Small intestine (tissue), 16 donors: ENCODE measurements around the gene RIPK3. TPM values are rescaled to one million over a fixed set of nuclear protein-coding genes. Genes with fewer than 3 reads are reported as not detected.
"Not testable (repeated sequence)": the region's sequence is repeated elsewhere in the genome, so short reads cannot be mapped to it uniquely, and the experiment has no call there.

Experiments
- DNase-seq, 2 donors: peaks; one replicate each; pipeline versions ENCODE4 v3.0.0 to v3.0.0-alpha.2; 2013
- FAIRE-seq: peaks from 2 replicates; lab custom pipeline; 2012; peaks lifted over from hg19 to GRCh38; lab: Jason Lieb, UNC
- H3K27ac ChIP-seq, 3 donors: one replicate each; pipeline ENCODE4 v1.5.1; 2013; ENCODE audit warnings: low read length in 2 of 3, mild to moderate bottlenecking in 2 of 3, control low read depth in 1 of 3, inconsistent platforms in 1 of 3, low read depth in 1 of 3, moderate library complexity in 1 of 3
- H3K27me3 ChIP-seq, 3 donors: one replicate each; pipeline ENCODE4 v1.6.1; 2013; ENCODE audit warnings: low read length in 3 of 3, inconsistent platforms in 1 of 3; ENCODE audit not compliant: control insufficient read depth in 3 of 3, insufficient read depth in 3 of 3
- H3K36me3 ChIP-seq, 3 donors: one replicate each; pipeline ENCODE4 v1.6.1; 2013; ENCODE audit warnings: low read length in 3 of 3, inconsistent platforms in 1 of 3, low read depth in 1 of 3, mild to moderate bottlenecking in 1 of 3, moderate library complexity in 1 of 3; ENCODE audit not compliant: control insufficient read depth in 3 of 3, insufficient read depth in 2 of 3
- H3K4me1 ChIP-seq, 3 donors: one replicate each; pipeline ENCODE4 v1.6.1; 2013; ENCODE audit warnings: low read length in 2 of 3, inconsistent platforms in 1 of 3, low read depth in 1 of 3, mild to moderate bottlenecking in 1 of 3, moderate library complexity in 1 of 3; ENCODE audit not compliant: control insufficient read depth in 3 of 3, insufficient read depth in 2 of 3
- H3K4me3 ChIP-seq, 3 donors: one replicate each; pipeline ENCODE4 v1.5.1; 2013; ENCODE audit warnings: low read length in 3 of 3, control low read depth in 1 of 3, inconsistent platforms in 1 of 3, low read depth in 1 of 3, mild to moderate bottlenecking in 1 of 3, moderate library complexity in 1 of 3
- H3K9me3 ChIP-seq, 2 donors: one replicate each; pipeline ENCODE4 v1.6.1; 2013; ENCODE audit warnings: low read depth in 1 of 2, low read length in 1 of 2; ENCODE audit not compliant: control insufficient read depth in 2 of 2, insufficient read depth in 1 of 2
- WGBS, 3 donors: extraction: QIAGEN DNeasy Blood & Tissue Kit; methylation state at CpG; one replicate each; pipeline ENCODE4 v1.1.7; 2013; 5-methylcytosine and 5-hydroxymethylcytosine counted together
- long read RNA-seq, 10 donors: transcript quantifications; one replicate each; lab custom pipeline, GENCODE V29; 2026
- polyA plus RNA-seq, 4 donors: library from polyadenylated mRNA; stranded (reverse) in 3 of 4; unstranded in 1 of 4; fragments of 200-250 nt in 3 of 4; fragments of 120-200 nt in 1 of 4; gene quantifications; one replicate each; pipeline versions ENCODE4 v1.2.1 to v1.2.3, GENCODE V29; 2013
- donor health status: healthy with polysubstance abuse.
- donor health status: control.
- donor health status: control.
- donor health status: Bipolar disorder and iron deficiency.
- donor health status: healthy.

Gene RIPK3
- 10 to 100 TPM; 16.7 to 58.6 (median 33.6) TPM for polyA plus RNA-seq
- long read RNA-seq, donor 1 = 0 reads
- long read RNA-seq, donor 2, partial matches to known transcripts = 0 of 2 reads
- long read RNA-seq, donor 2, other reads (novel, unspliced or antisense) = 0 of 2 reads
- long read RNA-seq, donor 3 = 0 reads
- long read RNA-seq, donor 4 = 0 reads
- long read RNA-seq, donor 5 = 0 reads
- long read RNA-seq, donor 6, partial matches to known transcripts = 0 of 1 reads
- long read RNA-seq, donor 6, other reads (novel, unspliced or antisense) = 0 of 1 reads
- long read RNA-seq, donor 7 = 0 reads
- long read RNA-seq, donor 8 = 0 reads
- long read RNA-seq, donor 9, partial matches to known transcripts = 0 of 1 reads
- long read RNA-seq, donor 9, other reads (novel, unspliced or antisense) = 0 of 1 reads
- long read RNA-seq, donor 10, partial matches to known transcripts = 0 of 1 reads
- long read RNA-seq, donor 10, other reads (novel, unspliced or antisense) = 0 of 1 reads

GRCh38 chr14:24339284-24340151 is at the start of gene RIPK3:
TSS of gene RIPK3 (minus strand) at chr14:24339991. CDS start at chr14:24339826, 165 bp downstream.
- FAIRE-seq (no peak), DNase-seq (peak; percentile 91 to 92)
- peaks cover 0 to 21% (median 0%) of the 10 kb centered on the region in 3 donors for H3K27me3 ChIP-seq
- 1 to 7% (median 4%) methylated on average over 51 of the region's 51 CpGs for WGBS, 3 donors
- no peaks in the 10 kb centered on the region for H3K9me3 ChIP-seq
- peaks cover 4 to 21% (median 10%) of the 10 kb centered on the region in 3 donors for H3K4me1 ChIP-seq
- H3K27ac ChIP-seq = peak within 1 kb of the TSS; percentile 44 to 82 (median 62)
- peak within 1 kb of the TSS; percentile 54 to 91 (median 62) for H3K4me3 ChIP-seq
- peaks cover 0 to 32% (median 7%) of the 10 kb centered on the region in 3 donors for H3K36me3 ChIP-seq

DNA sequence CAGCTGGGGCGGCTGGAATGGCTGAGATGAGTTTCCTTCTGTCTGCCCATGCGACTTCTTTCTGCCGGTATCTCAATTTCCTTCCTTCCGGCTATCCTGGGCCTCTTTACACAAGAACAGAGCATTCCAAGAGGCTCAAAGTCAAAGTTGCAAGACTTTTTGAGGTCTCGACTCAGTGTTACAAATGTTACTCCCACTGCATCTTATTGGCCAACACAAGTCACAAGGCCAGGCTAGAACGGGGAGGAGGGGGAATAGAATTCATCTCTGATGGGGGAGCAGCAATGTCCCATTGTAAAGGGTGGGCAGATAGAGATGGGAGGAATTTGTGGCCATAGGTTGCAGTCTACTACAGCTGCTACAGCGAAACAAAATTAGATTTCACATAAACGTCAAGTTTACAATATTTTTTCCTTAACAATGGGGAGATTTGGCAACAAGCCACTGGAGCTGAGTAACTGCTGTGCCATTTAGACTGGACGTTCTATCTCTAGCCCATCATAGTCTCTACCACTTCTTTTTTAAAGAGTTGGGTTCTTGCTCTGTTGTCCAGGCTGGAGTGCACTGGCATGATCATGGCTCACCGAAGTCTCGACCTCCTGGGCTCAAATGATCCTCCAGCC is 49.5 kb upstream of the RIPK3 start:
- H3K27ac ChIP-seq = peak overlapping the region in 1 of 3 donors; percentile 91
- peak in 1 of 2 donors; percentile 71 for DNase-seq
- H3K9me3 ChIP-seq = peaks cover 0 to 6% of the 10 kb centered on the region in 2 donors
- FAIRE-seq = no peak
- H3K4me3 ChIP-seq = no peak overlapping the region
- no peaks in the 10 kb centered on the region for H3K36me3 ChIP-seq
- H3K27me3 ChIP-seq = no peaks in the 10 kb centered on the region
- peaks cover 0 to 42% (median 0%) of the 10 kb centered on the region in 3 donors for H3K4me1 ChIP-seq
- WGBS, 3 donors = 63 to 80% (median 75%) methylated on average over 11 of the region's 11 CpGs

GRCh38 chr14:24388474-24389179 is 48.8 kb upstream of the RIPK3 start:
- 39 to 65% (median 59%) methylated on average over 2 of the region's 2 CpGs for WGBS, 3 donors
- H3K36me3 ChIP-seq = no peaks in the 10 kb centered on the region
- H3K27me3 ChIP-seq = no peaks in the 10 kb centered on the region
- H3K4me1 ChIP-seq = peaks cover 0 to 42% (median 0%) of the 10 kb centered on the region in 3 donors
- FAIRE-seq (no peak), DNase-seq (peak in 1 of 2 donors; percentile 60)
- H3K4me3 ChIP-seq = no peak overlapping the region
- peak overlapping the region in 1 of 3 donors; percentile 91 for H3K27ac ChIP-seq
- peaks cover 0 to 6% of the 10 kb centered on the region in 2 donors for H3K9me3 ChIP-seq

GRCh38 chr14:24387579-24387978 is 47.8 kb upstream of the RIPK3 start:
- WGBS, 3 donors = 81 to 91% (median 88%) methylated on average over 5 of the region's 5 CpGs
- not testable (repeated sequence) for H3K27me3 ChIP-seq, DNase-seq, FAIRE-seq, H3K4me3 ChIP-seq, H3K9me3 ChIP-seq, H3K36me3 ChIP-seq
- H3K4me1 ChIP-seq = peaks cover 0 to 38% (median 0%) of the 10 kb centered on the region in 3 donors
- H3K27ac ChIP-seq = peak overlapping the region in 1 of 3 donors; percentile 91

- Histone ChIP-seq H3K4me3 (no peak overlapping the region), H3K27ac (peak overlapping the region in 1 of 3 donors; percentile 55), H3K27me3 (no peaks in the 10 kb centered on the region), H3K4me1 (peaks cover 0 to 34% (median 0%) of the 10 kb centered on the region in 3 donors), H3K9me3 (peaks cover 0 to 6% of the 10 kb centered on the region in 2 donors), H3K36me3 (peaks cover 0 to under 1% (median 0%) of the 10 kb centered on the region in 3 donors)
- DNase-seq = no peak
- no peak for FAIRE-seq
- 43 to 75% (median 60%) methylated on average over 2 of the region's 2 CpGs for whole genome bisulfite sequencing, 3 donors
These were observed 47.2 kb upstream of the RIPK3 start for GRCh38 chr14:24387009-24387345.

GRCh38 chr14:24385524-24385923 is 45.7 kb upstream of the RIPK3 start:
- H3K36me3 ChIP-seq = peaks cover 0 to 2% (median 0%) of the 10 kb centered on the region in 3 donors
- DNase-seq = no peak
- no peaks in the 10 kb centered on the region for H3K9me3 ChIP-seq
- H3K4me3 ChIP-seq = no peak overlapping the region
- H3K4me1 ChIP-seq = peaks cover 0 to 30% (median 0%) of the 10 kb centered on the region in 3 donors
- H3K27me3 ChIP-seq = no peaks in the 10 kb centered on the region
- FAIRE-seq = no peak
- H3K27ac ChIP-seq = no peak overlapping the region
- WGBS, 3 donors = 67 to 79% (median 75%) methylated on average over 4 of the region's 4 CpGs

DNA sequence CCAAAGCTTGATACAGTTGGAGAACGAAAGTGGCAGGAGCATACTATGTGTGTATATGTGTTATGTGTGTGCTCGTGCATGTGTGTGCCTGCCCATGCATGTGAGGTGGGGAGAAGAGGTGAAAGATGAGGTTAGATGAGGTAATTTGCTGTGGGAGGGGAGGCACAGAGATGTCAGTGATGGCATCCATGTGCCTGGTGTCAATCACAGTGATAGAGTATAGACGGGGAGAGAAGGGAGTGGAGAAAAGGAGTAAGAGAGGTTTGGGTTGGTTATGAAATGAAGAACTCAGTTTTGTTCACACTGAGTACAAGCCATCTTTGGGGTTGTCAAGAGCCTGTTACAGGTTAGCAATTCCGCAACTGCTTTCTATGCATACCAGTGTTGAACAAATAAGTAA is 44.4 kb upstream of the RIPK3 start:
- Histone ChIP-seq H3K4me3 (no peak overlapping the region), H3K4me1 (peaks cover 0 to 29% (median 0%) of the 10 kb centered on the region in 3 donors), H3K9me3 (no peaks in the 10 kb centered on the region), H3K27ac (no peak overlapping the region), H3K36me3 (peaks cover 0 to 2% (median 0%) of the 10 kb centered on the region in 3 donors), H3K27me3 (no peaks in the 10 kb centered on the region)
- no peak for FAIRE-seq
- no peak for DNase-seq
- WGBS, 3 donors = 91 to 92% (median 91%) methylated on average over 4 of the region's 4 CpGs
